SK-N-SH (cell line): ENCODE results near the gene TCF23. TPM values are rescaled to one million over a fixed set of nuclear protein-coding genes. Genes with fewer than 3 reads are reported as not detected.

ENCODE experiments used
- CTCF ChIA-PET: fragments of 300-600, 350-600 bp; formaldehyde crosslinking; extraction: SDS; loops from one replicate; lab custom pipeline; 2021; lab: Yijun Ruan, JAX
- POLR2A ChIA-PET: fragments of 350-600 bp; sonication (Branson Sonifier 250); formaldehyde crosslinking; extraction: SDS; loops from one replicate; lab custom pipeline; 2020; ENCODE audit warnings: antibody characterized with exemption, inconsistent platforms; lab: Yijun Ruan, JAX
- DNase-seq: peaks from one replicate; pipeline ENCODE4 v3.0.0; 2012
- H2AFZ ChIP-seq: fragments of 200-600 bp; sonication (generic); 2 replicates; pipeline ENCODE4 v1.8.1; 2016; ENCODE audit warnings: antibody characterized with exemption, mild to moderate bottlenecking, low read depth
- H3F3A ChIP-seq: fragments of 200-600 bp; sonication (generic); replicated peaks from 2 replicates; pipeline ENCODE3; 2016; ENCODE audit warnings: antibody characterized with exemption, mild to moderate bottlenecking; ENCODE audit not compliant: insufficient read depth
- H3K27ac ChIP-seq, 2 experiments: fragments of 200-500 bp in 1 of 2; fragments of 200-600 bp in 1 of 2; sonication (Bioruptor generic) in 1 of 2; sonication (generic), shearing (Covaris generic) in 1 of 2; 2 replicates each; pipeline versions ENCODE4 v1.5.1 to v1.6.1; 2014 to 2016; ENCODE audit warnings: low read depth in 2 of 2, inconsistent platforms in 1 of 2, low read length in 1 of 2, mild to moderate bottlenecking in 1 of 2, mixed read lengths in 1 of 2
- H3K27me3 ChIP-seq: fragments of 200-600 bp; sonication (generic), shearing (Covaris generic); 2 replicates; pipeline ENCODE4 v1.6.1; 2016; ENCODE audit warnings: mixed run types; ENCODE audit not compliant: insufficient read depth
- H3K36me3 ChIP-seq, 2 experiments: fragments of 200-500 bp in 1 of 2; fragments of 200-600 bp in 1 of 2; sonication (Bioruptor generic) in 1 of 2; sonication (generic) in 1 of 2; replicated peaks in 1 of 2; 2 replicates each; pipeline versions ENCODE3 to v1.5.1; 2014 to 2016; ENCODE audit warnings: low read length in 1 of 2, mild to moderate bottlenecking in 1 of 2; ENCODE audit not compliant: insufficient read depth in 2 of 2, control insufficient read depth in 1 of 2
- H3K4me1 ChIP-seq, 2 experiments: fragments of 200-500 bp in 1 of 2; fragments of 200-600 bp in 1 of 2; sonication (Bioruptor generic) in 1 of 2; sonication (generic), shearing (Covaris generic) in 1 of 2; 2 replicates each; pipeline versions ENCODE4 v1.5.1 to v1.6.1; 2014 to 2016; ENCODE audit warnings: low read depth in 1 of 2, low read length in 1 of 2, mixed run types in 1 of 2; ENCODE audit not compliant: insufficient read depth in 2 of 2, control insufficient read depth in 1 of 2
- H3K4me2 ChIP-seq: fragments of 200-600 bp; sonication (generic), shearing (Covaris generic); 2 replicates; pipeline ENCODE4 v1.6.1; 2017; ENCODE audit warnings: mixed run types
- H3K4me3 ChIP-seq, 2 experiments: fragments of 200-500 bp in 1 of 2; fragments of 200-600 bp in 1 of 2; sonication (Bioruptor generic) in 1 of 2; sonication (generic), shearing (Covaris generic) in 1 of 2; 2 replicates each; pipeline versions ENCODE4 v1.5.1 to v1.8.1; 2014 to 2016; ENCODE audit warnings: low read depth in 2 of 2, inconsistent platforms in 1 of 2, low read length in 1 of 2, mild to moderate bottlenecking in 1 of 2, mixed read lengths in 1 of 2, moderate library complexity in 1 of 2
- H3K79me2 ChIP-seq: fragments of 200-600 bp; sonication (generic); 2 replicates; pipeline ENCODE4 v1.8.1; 2017; ENCODE audit warnings: mild to moderate bottlenecking; ENCODE audit not compliant: insufficient read depth
- H3K9ac ChIP-seq: fragments of 200-600 bp; sonication (generic); 2 replicates; pipeline ENCODE4 v1.6.1; 2017; ENCODE audit warnings: mixed run types
- H3K9me2 ChIP-seq: fragments of 200-600 bp; sonication (generic); 2 replicates; pipeline ENCODE4 v1.6.1; 2017; ENCODE audit warnings: mixed run types
- H3K9me3 ChIP-seq: fragments of 200-600 bp; sonication (generic); 2 replicates; pipeline ENCODE4 v1.6.1; 2017; ENCODE audit warnings: mixed run types, mild to moderate bottlenecking, moderate library complexity
- H4K20me1 ChIP-seq: fragments of 200-600 bp; sonication (generic); 2 replicates; pipeline ENCODE4 v1.6.1; 2017; ENCODE audit warnings: mild to moderate bottlenecking, mixed run types; ENCODE audit not compliant: insufficient read depth
- FOSL2 ChIP-seq: IDR thresholded peaks from 2 replicates; pipeline ENCODE4 v1.4.0; 2012; ENCODE audit warnings: low read depth, mild to moderate bottlenecking, moderate library complexity, borderline replicate concordance
- GABPA ChIP-seq: IDR thresholded peaks from 2 replicates; pipeline ENCODE4 v1.4.0; 2012; ENCODE audit warnings: low read depth, mild to moderate bottlenecking
- REST ChIP-seq: IDR thresholded peaks from 2 replicates; pipeline ENCODE4 v1.6.1; 2012; ENCODE audit warnings: mild to moderate bottlenecking, low read depth, low read length, moderate library complexity
- SMC3 ChIP-seq: IDR thresholded peaks from 2 replicates; pipeline ENCODE4 v1.6.1; 2012; ENCODE audit warnings: low read depth, low read length, improper control_type of control experiment
- USF2 ChIP-seq: fragments of 150-350 bp; IDR thresholded peaks from 2 replicates; pipeline ENCODE4 v1.6.1; 2017; ENCODE audit warnings: antibody characterized with exemption, low read length, low read depth, borderline replicate concordance
- YY1 ChIP-seq: IDR thresholded peaks from 2 replicates; pipeline ENCODE4 v1.4.0; 2012; ENCODE audit warnings: low read depth, mild to moderate bottlenecking
- ZBTB33 ChIP-seq: IDR thresholded peaks from 2 replicates; pipeline ENCODE4 v1.4.0; 2012; ENCODE audit warnings: low read depth, borderline replicate concordance
- WGBS: methylation state at CpG from one replicate; pipeline ENCODE4 v1.1.6; 2017; ENCODE audit warnings: low lambda C conversion rate; 5-methylcytosine and 5-hydroxymethylcytosine counted together
- polyA plus RNA-seq, 3 experiments: library from polyadenylated mRNA; depleted of rRNA; stranded (reverse); fragments of >200 nt; gene quantifications; 2 replicates each; pipeline ENCODE4 v1.2.3, GENCODE V29; 2012

Gene TCF23
- polyA plus RNA-seq, 1 of the 3 experiments (the other 2 are of a cell fraction): not detected

GRCh38 chr2:27177441-27178351 lies 28.9 kb downstream of the TCF23 start:
- no peaks in the 10 kb centered on the region for H3K9me2 ChIP-seq
- H3K9me3 ChIP-seq: no peaks in the 10 kb centered on the region
- CTCF ChIA-PET: interaction anchor here (0.7 to 4.0 kb wide), 7 partner anchors 8 to 88 kb away, joined by 3 to 24 read pairs (median 4); no protein-coding TSS in a partner anchor
- H3K9ac ChIP-seq: no peak overlapping the region
- H2AFZ ChIP-seq: no peak overlapping the region
- POLR2A ChIA-PET: interaction anchor here (1.6 kb wide), 1 partner anchor 43 kb away, joined by 4 read pairs; the partner anchor contains the start of gene PREB
- no peaks in the 10 kb centered on the region for H3K36me3 ChIP-seq
- H3K4me2 ChIP-seq: no peak overlapping the region
- peaks cover 4% of the 10 kb centered on the region for H3F3A ChIP-seq
- H3K4me1 ChIP-seq: peaks cover 3 to 28% of the 10 kb centered on the region in 2 experiments; a peak in 3 of 4 replicates
- TF ChIP-seq SMC3 (no peak), REST (no peak), YY1 (no peak), FOSL2 (no peak), USF2 (no peak), ZBTB33 (no peak), GABPA (no peak)
- no peak for DNase-seq
- no peaks in the 10 kb centered on the region for H4K20me1 ChIP-seq
- WGBS: 71% methylated on average over 15 of the region's 15 CpGs
- no peaks in the 10 kb centered on the region for H3K27me3 ChIP-seq
- H3K27ac ChIP-seq: no peak overlapping the region
- H3K4me3 ChIP-seq: no peak overlapping the region
- H3K79me2 ChIP-seq: no peaks in the 10 kb centered on the region
